ENCODE results near the gene KLHL21.

The KLHL21 gene

GRCh38 chr1:6547301-6547700 is 55.4 kb downstream of the KLHL21 start:
- peaks cover 4% of the 10 kb centered on the region; the same call in 1 of the 2 replicates for H3K4me1 ChIP-seq (ENCODE audit: insufficient read depth, low read length)
- ATAC-seq (ENCODE audit: insufficient read depth, low read depth): no peak

GRCh38 chr1:6546326-6546725 is 56.3 kb downstream of the KLHL21 start:
- no peak for ATAC-seq (ENCODE audit: insufficient read depth, low read depth)
- Histone ChIP-seq H2AFZ (ENCODE audit: low read depth, low read length) (no peak overlapping the region), H3K9me3 (ENCODE audit: insufficient read depth, low read length, severe bottlenecking) (no peaks in the 10 kb centered on the region), H3K36me3 (ENCODE audit: insufficient read depth, low read length) (peaks cover 91% of the 10 kb centered on the region), H3K4me3 (ENCODE audit: low read depth in 1 of 2, low read length in 2 of 2) (no peak overlapping the region), H3K9ac (ENCODE audit: low read depth, low read length) (no peak overlapping the region), H3K27ac (ENCODE audit: low read length) (no peak overlapping the region), H3K4me2 (ENCODE audit: insufficient read depth, low read length) (no peak overlapping the region), H3K27me3 (ENCODE audit: insufficient read depth, low read length, poor library complexity) (no peaks in the 10 kb centered on the region), H3K79me2 (ENCODE audit: insufficient read depth, low read length) (peaks cover 16% of the 10 kb centered on the region), H3K4me1 (ENCODE audit: insufficient read depth, low read length) (no peaks in the 10 kb centered on the region), H4K20me1 (ENCODE audit: insufficient read depth, low read length) (peaks cover 4% of the 10 kb centered on the region; the same call in 1 of the 2 replicates)
- DNase-seq: no peak
- TF ChIP-seq EZH2 (IDR thresholded peaks at IDR 0.05; ENCODE audit: borderline replicate concordance, low read depth, low read length, severe bottlenecking) (no peak), CTCF (IDR thresholded peaks at IDR 0.05; ENCODE audit: borderline replicate concordance, extremely low read depth, low read length, poor library complexity, severe bottlenecking) (no peak)

More at GRCh38 chr1:6547301-6547700, 55.4 kb downstream of the KLHL21 start:
- Histone ChIP-seq H3K27ac (ENCODE audit: low read length) (no peak overlapping the region), H3K9me3 (ENCODE audit: insufficient read depth, low read length, severe bottlenecking) (no peaks in the 10 kb centered on the region), H3K4me2 (ENCODE audit: insufficient read depth, low read length) (no peak overlapping the region), H3K4me3 (ENCODE audit: low read depth in 1 of 2, low read length in 2 of 2) (no peak overlapping the region), H3K9ac (ENCODE audit: low read depth, low read length) (no peak overlapping the region), H4K20me1 (ENCODE audit: insufficient read depth, low read length) (peaks cover 7% of the 10 kb centered on the region; the same call in 1 of the 2 replicates), H3K79me2 (ENCODE audit: insufficient read depth, low read length) (peaks cover 21% of the 10 kb centered on the region), H2AFZ (ENCODE audit: low read depth, low read length) (no peak overlapping the region), H3K36me3 (ENCODE audit: insufficient read depth, low read length) (peaks cover 88% of the 10 kb centered on the region), H3K27me3 (ENCODE audit: insufficient read depth, low read length, poor library complexity) (no peaks in the 10 kb centered on the region)
- no peak for TF ChIP-seq EZH2 (IDR thresholded peaks at IDR 0.05; ENCODE audit: borderline replicate concordance, low read depth, low read length, severe bottlenecking)
- TF ChIP-seq CTCF (IDR thresholded peaks at IDR 0.05; ENCODE audit: borderline replicate concordance, extremely low read depth, low read length, poor library complexity, severe bottlenecking): no peak
- no peak for DNase-seq

GRCh38 chr1:6545276-6546112 is 57.2 kb downstream of the KLHL21 start:
- no peak for TF ChIP-seq CTCF (IDR thresholded peaks at IDR 0.05; ENCODE audit: borderline replicate concordance, extremely low read depth, low read length, poor library complexity, severe bottlenecking)
- no peak for TF ChIP-seq EZH2 (IDR thresholded peaks at IDR 0.05; ENCODE audit: borderline replicate concordance, low read depth, low read length, severe bottlenecking)
- Histone ChIP-seq H3K4me3 (ENCODE audit: low read depth in 1 of 2, low read length in 2 of 2) (no peak overlapping the region), H3K4me1 (ENCODE audit: insufficient read depth, low read length) (no peaks in the 10 kb centered on the region), H3K36me3 (ENCODE audit: insufficient read depth, low read length) (peaks cover 90% of the 10 kb centered on the region), H3K9ac (ENCODE audit: low read depth, low read length) (no peak overlapping the region), H3K4me2 (ENCODE audit: insufficient read depth, low read length) (no peak overlapping the region), H3K79me2 (ENCODE audit: insufficient read depth, low read length) (peaks cover 10% of the 10 kb centered on the region; the same call in 1 of the 2 replicates), H3K9me3 (ENCODE audit: insufficient read depth, low read length, severe bottlenecking) (no peaks in the 10 kb centered on the region), H3K27ac (ENCODE audit: low read length) (no peak overlapping the region), H4K20me1 (ENCODE audit: insufficient read depth, low read length) (no peaks in the 10 kb centered on the region), H3K27me3 (ENCODE audit: insufficient read depth, low read length, poor library complexity) (no peaks in the 10 kb centered on the region), H2AFZ (ENCODE audit: low read depth, low read length) (no peak overlapping the region)
- ATAC-seq (ENCODE audit: insufficient read depth, low read depth): no peak
- no peak for DNase-seq

Data from DND-41 (cell line).